HTERT RPE-1 (cell line): Measurements from ENCODE around the gene CHCT1.
"Not testable (repeated sequence)": the region's sequence is repeated elsewhere in the genome, so short reads cannot be mapped to it uniquely, and the experiment has no call there.

Source experiments
- in situ Hi-C: fragments of 300-500 bp; cut with MboI; formaldehyde crosslinking; loops from 4 replicates; pipeline ENCODE4 v1.14.3; 2020; ENCODE audit warnings: low sequenced_read_pairs

Gene CHCT1

GRCh38 chr17:60422162-60422665, at the start of gene CHCT1:
Gene CHCT1 (plus strand): TSS chr17:60422489. CDS start chr17:60422593, 104 bp downstream.
- in situ Hi-C loops = no loop called here

- in situ Hi-C loops = no loop called here
Observed at GRCh38 chr17:60372790-60373483, 49.4 kb upstream of the CHCT1 start.

GRCh38 chr17:60378187-60378586, 44.1 kb upstream of the CHCT1 start:
- in situ Hi-C loops = not testable (repeated sequence)

GRCh38 chr17:60379461-60379860, 42.8 kb upstream of the CHCT1 start:
- in situ Hi-C loops = not testable (repeated sequence)

GRCh38 chr17:60381958-60382357, 40.3 kb upstream of the CHCT1 start:
- in situ Hi-C loops = no loop called here

- in situ Hi-C loops = no loop called here
Observed at GRCh38 chr17:60383379-60383778, 38.9 kb upstream of the CHCT1 start.

GRCh38 chr17:60384921-60385320, 37.4 kb upstream of the CHCT1 start:
- in situ Hi-C loops = not testable (repeated sequence)

- in situ Hi-C loops = no loop called here
Observed at GRCh38 chr17:60386147-60387058, 35.9 kb upstream of the CHCT1 start.

GRCh38 chr17:60387666-60388065, 34.6 kb upstream of the CHCT1 start:
- in situ Hi-C loops = no loop called here

- in situ Hi-C loops = no loop called here
Observed at GRCh38 chr17:60388742-60389141, 33.5 kb upstream of the CHCT1 start.

GRCh38 chr17:60390186-60390585, 32.1 kb upstream of the CHCT1 start:
- in situ Hi-C loops = no loop called here

GRCh38 chr17:60390925-60391470, 31.3 kb upstream of the CHCT1 start:
- in situ Hi-C loops = no loop called here

- in situ Hi-C loops = no loop called here
Observed at GRCh38 chr17:60391471-60392041, 30.7 kb upstream of the CHCT1 start.

- in situ Hi-C loops = no loop called here
Observed at GRCh38 chr17:60392042-60392844, 30.0 kb upstream of the CHCT1 start, which contains the start of gene USP32. Gene USP32 (minus strand): TSS chr17:60392133. CDS start chr17:60391939, 194 bp downstream.

GRCh38 chr17:60392845-60393702, 29.2 kb upstream of the CHCT1 start:
- in situ Hi-C loops = no loop called here

- in situ Hi-C loops = no loop called here
Observed at GRCh38 chr17:60393840-60394723, 28.2 kb upstream of the CHCT1 start.

GRCh38 chr17:60395508-60396065, 26.7 kb upstream of the CHCT1 start:
- in situ Hi-C loops = no loop called here

- in situ Hi-C loops = no loop called here
Observed at GRCh38 chr17:60396412-60396811, 25.9 kb upstream of the CHCT1 start.
